ENCODE data around the gene ACTG1. TPM values are rescaled to one million over a fixed set of nuclear protein-coding genes. Genes with fewer than 3 reads are reported as not detected.

The ACTG1 gene
- total RNA-seq, 2 experiments from 2014 or later = 1,296 to 1,318 TPM

- no peaks in the 10 kb centered on the region for H3K9me3 ChIP-seq (ENCODE audit: control insufficient read depth in 1 of 2, insufficient read depth in 1 of 2, low read length in 2 of 2)
- H3K4me3 ChIP-seq (ENCODE audit: low read length) = no peak overlapping the region
- H3K27ac ChIP-seq (ENCODE audit: low read depth in 1 of 2, low read length in 2 of 2) = no peak overlapping the region
- no peak for TF ChIP-seq CTCF (IDR thresholded peaks at IDR 0.05)
- ChIA-PET CTCF (interaction anchor here (1.2 kb wide), 1 partner anchor 30 kb away, joined by 5 read pairs; no protein-coding TSS in a partner anchor), POLR2A (no interaction called here)
- H3K36me3 ChIP-seq (ENCODE audit: insufficient read depth, low read length) = peaks cover 40% of the 10 kb centered on the region
- H3K9me3 Mint-ChIP-seq = no peaks in the 10 kb centered on the region
- no peak overlapping the region for H3K27ac Mint-ChIP-seq
- peaks cover 26% of the 10 kb centered on the region for H3K4me1 Mint-ChIP-seq (ENCODE audit: low read depth)
- H3K27me3 Mint-ChIP-seq = no peaks in the 10 kb centered on the region
- ATAC-seq (ENCODE audit: poor library complexity) (no peak), DNase-seq (no peak)
- H3K36me3 Mint-ChIP-seq (ENCODE audit: low read depth) = peaks cover 29% of the 10 kb centered on the region
- H3K4me1 ChIP-seq (ENCODE audit: insufficient read depth, low read length) = peaks cover 37% of the 10 kb centered on the region
- intact Hi-C loops (cut with DNase I, micrococcal nuclease) = no loop called here
- peak overlapping the region; percentile 90 for H3K4me3 Mint-ChIP-seq
- no peaks in the 10 kb centered on the region for H3K27me3 ChIP-seq (ENCODE audit: control insufficient read depth in 1 of 2, insufficient read depth in 2 of 2, low read length in 2 of 2)
Measured at GRCh38 chr17:81549031-81549557, 36.5 kb upstream of the ACTG1 start.

GRCh38 chr17:81547614-81547982 lies 35.0 kb upstream of the ACTG1 start:
- ATAC-seq (ENCODE audit: poor library complexity) (no peak), DNase-seq (no peak)
- Mint-ChIP-seq H3K4me3 (no peak overlapping the region), H3K27me3 (no peaks in the 10 kb centered on the region), H3K4me1 (ENCODE audit: low read depth) (peaks cover 12% of the 10 kb centered on the region), H3K36me3 (ENCODE audit: low read depth) (peaks cover 27% of the 10 kb centered on the region), H3K27ac (no peak overlapping the region), H3K9me3 (no peaks in the 10 kb centered on the region)
- Histone ChIP-seq H3K27me3 (ENCODE audit: control insufficient read depth in 1 of 2, insufficient read depth in 2 of 2, low read length in 2 of 2) (no peaks in the 10 kb centered on the region), H3K4me3 (ENCODE audit: low read length) (no peak overlapping the region), H3K36me3 (ENCODE audit: insufficient read depth, low read length) (peaks cover 51% of the 10 kb centered on the region), H3K4me1 (ENCODE audit: insufficient read depth, low read length) (peaks cover 22% of the 10 kb centered on the region), H3K9me3 (ENCODE audit: control insufficient read depth in 1 of 2, insufficient read depth in 1 of 2, low read length in 2 of 2) (no peaks in the 10 kb centered on the region), H3K27ac (ENCODE audit: low read depth in 1 of 2, low read length in 2 of 2) (no peak overlapping the region)
- POLR2A ChIA-PET = no interaction called here
- CTCF ChIA-PET = no interaction called here
- TF ChIP-seq CTCF (IDR thresholded peaks at IDR 0.05) = no peak
- intact Hi-C loops (cut with DNase I, micrococcal nuclease) = no loop called here

GRCh38 chr17:81546906-81547613 lies 34.5 kb upstream of the ACTG1 start:
- Mint-ChIP-seq H3K27me3 (no peaks in the 10 kb centered on the region), H3K4me3 (no peak overlapping the region), H3K9me3 (no peaks in the 10 kb centered on the region), H3K4me1 (ENCODE audit: low read depth) (peaks cover 12% of the 10 kb centered on the region), H3K27ac (no peak overlapping the region), H3K36me3 (ENCODE audit: low read depth) (peaks cover 32% of the 10 kb centered on the region)
- no peak overlapping the region for H3K27ac ChIP-seq (ENCODE audit: low read depth in 1 of 2, low read length in 2 of 2)
- no peak overlapping the region for H3K4me3 ChIP-seq (ENCODE audit: low read length)
- peaks cover 21% of the 10 kb centered on the region for H3K4me1 ChIP-seq (ENCODE audit: insufficient read depth, low read length)
- H3K9me3 ChIP-seq (ENCODE audit: control insufficient read depth in 1 of 2, insufficient read depth in 1 of 2, low read length in 2 of 2) = no peaks in the 10 kb centered on the region
- H3K36me3 ChIP-seq (ENCODE audit: insufficient read depth, low read length) = peaks cover 54% of the 10 kb centered on the region
- intact Hi-C loops (cut with DNase I, micrococcal nuclease) = no loop called here
- POLR2A ChIA-PET = no interaction called here
- CTCF ChIA-PET = no interaction called here
- DNase-seq (no peak), ATAC-seq (ENCODE audit: poor library complexity) (no peak)
- no peak for TF ChIP-seq CTCF (IDR thresholded peaks at IDR 0.05)
- no peaks in the 10 kb centered on the region for H3K27me3 ChIP-seq (ENCODE audit: control insufficient read depth in 1 of 2, insufficient read depth in 2 of 2, low read length in 2 of 2)

Data from CD4-positive, alpha-beta T cell (primary cell).